ENCODE results near the gene KIF6. TPM values are rescaled to one million over a fixed set of nuclear protein-coding genes. Genes with fewer than 3 reads are reported as not detected.

Gene KIF6
- total RNA-seq, 2 experiments from 2014 or later = not detected

- H3K27me3 ChIP-seq (ENCODE audit: control insufficient read depth in 1 of 2, insufficient read depth in 2 of 2, low read length in 2 of 2) = peaks cover 3 to 10% of the 10 kb centered on the region in 2 experiments
- H3K4me1 Mint-ChIP-seq (ENCODE audit: low read depth) = no peaks in the 10 kb centered on the region
- H3K4me3 Mint-ChIP-seq = no peak overlapping the region
- no peaks in the 10 kb centered on the region for H3K9me3 ChIP-seq (ENCODE audit: control insufficient read depth in 1 of 2, insufficient read depth in 1 of 2, low read length in 2 of 2)
- ChIA-PET POLR2A (no interaction called here), CTCF (no interaction called here)
- H3K27ac ChIP-seq (ENCODE audit: low read depth in 1 of 2, low read length in 2 of 2) = no peak overlapping the region
- no peak for TF ChIP-seq CTCF (IDR thresholded peaks at IDR 0.05)
- ATAC-seq (ENCODE audit: poor library complexity) (no peak), DNase-seq (no peak)
- no peaks in the 10 kb centered on the region for H3K36me3 Mint-ChIP-seq (ENCODE audit: low read depth)
- H3K9me3 Mint-ChIP-seq = no peaks in the 10 kb centered on the region
- peaks cover 43% of the 10 kb centered on the region for H3K27me3 Mint-ChIP-seq
- H3K27ac Mint-ChIP-seq = no peak overlapping the region
- no peak overlapping the region for H3K4me3 ChIP-seq (ENCODE audit: low read length)
- intact Hi-C loops (cut with DNase I, micrococcal nuclease) = no loop called here
- no peaks in the 10 kb centered on the region for H3K4me1 ChIP-seq (ENCODE audit: insufficient read depth, low read length)
- no peaks in the 10 kb centered on the region for H3K36me3 ChIP-seq (ENCODE audit: insufficient read depth, low read length)
These were observed 272.7 kb downstream of the KIF6 start for GRCh38 chr6:39452306-39453145.

- Mint-ChIP-seq H3K36me3 (ENCODE audit: low read depth) (no peaks in the 10 kb centered on the region), H3K4me1 (ENCODE audit: low read depth) (no peaks in the 10 kb centered on the region), H3K27ac (no peak overlapping the region), H3K4me3 (no peak overlapping the region), H3K27me3 (peaks cover 47% of the 10 kb centered on the region), H3K9me3 (no peaks in the 10 kb centered on the region)
- Histone ChIP-seq H3K36me3 (ENCODE audit: insufficient read depth, low read length) (no peaks in the 10 kb centered on the region), H3K27me3 (ENCODE audit: control insufficient read depth in 1 of 2, insufficient read depth in 2 of 2, low read length in 2 of 2) (peaks cover 3 to 10% of the 10 kb centered on the region in 2 experiments), H3K4me3 (ENCODE audit: low read length) (no peak overlapping the region), H3K4me1 (ENCODE audit: insufficient read depth, low read length) (no peaks in the 10 kb centered on the region), H3K27ac (ENCODE audit: low read depth in 1 of 2, low read length in 2 of 2) (no peak overlapping the region), H3K9me3 (ENCODE audit: control insufficient read depth in 1 of 2, insufficient read depth in 1 of 2, low read length in 2 of 2) (no peaks in the 10 kb centered on the region)
- TF ChIP-seq CTCF (IDR thresholded peaks at IDR 0.05) = no peak
- CTCF ChIA-PET = no interaction called here
- ATAC-seq (ENCODE audit: poor library complexity) (no peak), DNase-seq (no peak)
- intact Hi-C loops (cut with DNase I, micrococcal nuclease) = no loop called here
- POLR2A ChIA-PET = no interaction called here
These were observed 273.4 kb downstream of the KIF6 start for GRCh38 chr6:39451831-39452230.

- no peaks in the 10 kb centered on the region for H3K9me3 ChIP-seq (ENCODE audit: control insufficient read depth in 1 of 2, insufficient read depth in 1 of 2, low read length in 2 of 2)
- DNase-seq = no peak
- TF ChIP-seq CTCF (IDR thresholded peaks at IDR 0.05) = no peak
- ChIA-PET POLR2A (no interaction called here), CTCF (no interaction called here)
- peaks cover 51% of the 10 kb centered on the region for H3K27me3 Mint-ChIP-seq
- H3K27ac Mint-ChIP-seq = no peak overlapping the region
- no peaks in the 10 kb centered on the region for H3K4me1 ChIP-seq (ENCODE audit: insufficient read depth, low read length)
- no peak overlapping the region for H3K27ac ChIP-seq (ENCODE audit: low read depth in 1 of 2, low read length in 2 of 2)
- H3K36me3 Mint-ChIP-seq (ENCODE audit: low read depth) = no peaks in the 10 kb centered on the region
- no peaks in the 10 kb centered on the region for H3K4me1 Mint-ChIP-seq (ENCODE audit: low read depth)
- intact Hi-C loops (cut with DNase I, micrococcal nuclease) = no loop called here
- H3K4me3 ChIP-seq (ENCODE audit: low read length) = no peak overlapping the region
- H3K9me3 Mint-ChIP-seq = no peaks in the 10 kb centered on the region
- H3K4me3 Mint-ChIP-seq = no peak overlapping the region
- ATAC-seq (ENCODE audit: poor library complexity) = no peak
- no peaks in the 10 kb centered on the region for H3K36me3 ChIP-seq (ENCODE audit: insufficient read depth, low read length)
- H3K27me3 ChIP-seq (ENCODE audit: control insufficient read depth in 1 of 2, insufficient read depth in 2 of 2, low read length in 2 of 2) = peaks cover 6 to 10% of the 10 kb centered on the region in 2 experiments
These were observed 276.2 kb downstream of the KIF6 start for GRCh38 chr6:39449022-39449421.
